ENCODE measurements around the gene NOL9.

DNA sequence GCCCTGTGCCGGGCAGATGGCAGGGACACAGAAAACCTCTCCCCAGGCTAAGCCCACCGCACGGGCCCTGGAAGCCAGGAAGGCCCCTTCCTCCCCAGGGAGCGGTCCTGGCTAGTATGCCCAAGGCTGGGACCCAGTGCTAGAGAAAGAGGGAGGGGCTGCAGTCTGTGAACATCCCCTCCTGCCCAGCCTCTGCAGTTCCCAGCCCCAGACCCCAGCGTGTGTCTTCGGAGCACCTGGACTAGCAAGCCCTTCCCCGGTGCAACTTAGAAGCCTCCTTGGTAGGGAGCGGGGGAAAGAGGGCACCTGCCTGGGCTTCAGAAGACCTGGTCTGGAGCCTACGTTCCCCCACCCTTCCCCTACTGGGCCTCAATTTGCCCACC is 64.9 kb downstream of the NOL9 start:
- no peak for TF ChIP-seq POLR2A (IDR thresholded peaks at IDR 0.05)
- TF ChIP-seq, protein P1, sequence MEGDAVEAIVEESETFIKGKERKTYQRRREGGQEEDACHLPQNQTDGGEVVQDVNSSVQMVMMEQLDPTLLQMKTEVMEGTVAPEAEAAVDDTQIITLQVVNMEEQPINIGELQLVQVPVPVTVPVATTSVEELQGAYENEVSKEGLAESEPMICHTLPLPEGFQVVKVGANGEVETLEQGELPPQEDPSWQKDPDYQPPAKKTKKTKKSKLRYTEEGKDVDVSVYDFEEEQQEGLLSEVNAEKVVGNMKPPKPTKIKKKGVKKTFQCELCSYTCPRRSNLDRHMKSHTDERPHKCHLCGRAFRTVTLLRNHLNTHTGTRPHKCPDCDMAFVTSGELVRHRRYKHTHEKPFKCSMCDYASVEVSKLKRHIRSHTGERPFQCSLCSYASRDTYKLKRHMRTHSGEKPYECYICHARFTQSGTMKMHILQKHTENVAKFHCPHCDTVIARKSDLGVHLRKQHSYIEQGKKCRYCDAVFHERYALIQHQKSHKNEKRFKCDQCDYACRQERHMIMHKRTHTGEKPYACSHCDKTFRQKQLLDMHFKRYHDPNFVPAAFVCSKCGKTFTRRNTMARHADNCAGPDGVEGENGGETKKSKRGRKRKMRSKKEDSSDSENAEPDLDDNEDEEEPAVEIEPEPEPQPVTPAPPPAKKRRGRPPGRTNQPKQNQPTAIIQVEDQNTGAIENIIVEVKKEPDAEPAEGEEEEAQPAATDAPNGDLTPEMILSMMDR (IDR thresholded peaks at IDR 0.05), result no peak

All from vagina (tissue), 2 donors.